ENCODE results near the gene CTSD. TPM values are rescaled to one million over a fixed set of nuclear protein-coding genes. Genes with fewer than 3 reads are reported as not detected.
"Not testable (repeated sequence)": the region's sequence is repeated elsewhere in the genome, so short reads cannot be mapped to it uniquely, and the experiment has no call there.

The CTSD gene
- total RNA-seq: 100 to 1,000 TPM; 385 to 583 (median 429) TPM

GRCh38 chr11:1763796-1764661 is at the start of gene CTSD:
CTSD (minus strand) TSS chr11:1763927; CDS start chr11:1763859, 68 bp downstream.
- WGBS, 2 donors: 3% methylated on average over 24 to 41 of the region's 85 CpGs
- H3K4me3 ChIP-seq: peak within 1 kb of the TSS; percentile 70 to 100 (median 98)
- H3K36me3 ChIP-seq: peaks cover 0 to 22% (median 7%) of the 10 kb centered on the region in 3 donors
- peak; percentile 64 to 86 for TF ChIP-seq POLR2A (IDR thresholded peaks at IDR 0.05)
- peak in 1 of 2 donors; percentile 86 for TF ChIP-seq EP300 (IDR thresholded peaks at IDR 0.05)
- TF ChIP-seq CTCF (IDR thresholded peaks at IDR 0.05): peak in 1 of 5 experiments; percentile 26
- H3K27ac ChIP-seq: peak within 1 kb of the TSS; percentile 94 to 99 (median 96)
- DNase-seq (ENCODE audit: low spot score in 2 of 2): peak; percentile 83
- peaks cover 4 to 48% (median 42%) of the 10 kb centered on the region in 4 donors for H3K4me1 ChIP-seq
- no peaks in the 10 kb centered on the region for H3K27me3 ChIP-seq
- H3K9me3 ChIP-seq: no peaks in the 10 kb centered on the region

GRCh38 chr11:1813356-1813755 is 49.6 kb upstream of the CTSD start:
- WGBS, 2 donors: 83 to 93% methylated on average over 9 of the region's 9 CpGs
- not testable (repeated sequence) for H3K4me3 ChIP-seq; H3K36me3 ChIP-seq; H3K27ac ChIP-seq; H3K9me3 ChIP-seq; DNase-seq (ENCODE audit: low spot score in 2 of 2); H3K4me1 ChIP-seq; H3K27me3 ChIP-seq

- WGBS, 2 donors: 92 to 95% methylated on average over 15 of the region's 15 CpGs
- Histone ChIP-seq H3K4me3 (no peak overlapping the region), H3K36me3 (no peaks in the 10 kb centered on the region), H3K4me1 (no peaks in the 10 kb centered on the region), H3K27me3 (no peaks in the 10 kb centered on the region), H3K9me3 (peaks cover 0 to 3% (median 0%) of the 10 kb centered on the region in 4 donors), H3K27ac (no peak overlapping the region)
- TF ChIP-seq CTCF (IDR thresholded peaks at IDR 0.05) (no peak), POLR2A (IDR thresholded peaks at IDR 0.05) (no peak), EP300 (IDR thresholded peaks at IDR 0.05) (no peak)
- DNase-seq (ENCODE audit: low spot score in 2 of 2): no peak
Measured at GRCh38 chr11:1812801-1813200, 49.1 kb upstream of the CTSD start.

GRCh38 chr11:1812274-1812673 is 48.5 kb upstream of the CTSD start:
- no peak overlapping the region for H3K27ac ChIP-seq
- H3K36me3 ChIP-seq: no peaks in the 10 kb centered on the region
- no peak for DNase-seq (ENCODE audit: low spot score in 2 of 2)
- H3K4me3 ChIP-seq: no peak overlapping the region
- WGBS, 2 donors: 93% methylated on average over 5 of the region's 5 CpGs
- TF ChIP-seq CTCF (IDR thresholded peaks at IDR 0.05) (no peak), POLR2A (IDR thresholded peaks at IDR 0.05) (no peak), EP300 (IDR thresholded peaks at IDR 0.05) (no peak)
- no peaks in the 10 kb centered on the region for H3K4me1 ChIP-seq
- H3K27me3 ChIP-seq: no peaks in the 10 kb centered on the region
- H3K9me3 ChIP-seq: no peaks in the 10 kb centered on the region

- no peaks in the 10 kb centered on the region for H3K4me1 ChIP-seq
- H3K27me3 ChIP-seq: no peaks in the 10 kb centered on the region
- WGBS, 2 donors: 68 to 70% methylated on average over 10 of the region's 10 CpGs
- no peak overlapping the region for H3K27ac ChIP-seq
- H3K9me3 ChIP-seq: no peaks in the 10 kb centered on the region
- no peaks in the 10 kb centered on the region for H3K36me3 ChIP-seq
- TF ChIP-seq CTCF (IDR thresholded peaks at IDR 0.05): no peak
- no peak for TF ChIP-seq POLR2A (IDR thresholded peaks at IDR 0.05)
- TF ChIP-seq EP300 (IDR thresholded peaks at IDR 0.05): no peak
- DNase-seq (ENCODE audit: low spot score in 2 of 2): no peak
- H3K4me3 ChIP-seq: no peak overlapping the region
Measured at GRCh38 chr11:1810761-1811160, 47.0 kb upstream of the CTSD start.

Data from tibial nerve (tissue), 4 donors.